B cell (primary cell): ENCODE data around the gene ARSI.

Source experiments
- CTCF ChIP-seq: fragments of 200-600 bp; IDR thresholded peaks from one replicate; pipeline ENCODE4 v1.8.0; 2022; ENCODE audit warnings: antibody characterized with exemption, mild to moderate bottlenecking
- EZH2 ChIP-seq: IDR thresholded peaks from 2 replicates; pipeline ENCODE4 v1.6.1; 2012; ENCODE audit warnings: borderline replicate concordance, low read depth, mild to moderate bottlenecking, moderate library complexity, low read length; ENCODE audit not compliant: insufficient read depth, poor library complexity, severe bottlenecking

- no peak for TF ChIP-seq CTCF
- TF ChIP-seq EZH2, result no peak
These were observed 47.9 kb downstream of the ARSI start for GRCh38 chr5:150254774-150255173.
